ENCODE results near the gene KRTAP4-12. TPM values are rescaled to one million over a fixed set of nuclear protein-coding genes. Genes with fewer than 3 reads are reported as not detected.
"Not testable (repeated sequence)": the region's sequence is repeated elsewhere in the genome, so short reads cannot be mapped to it uniquely, and the experiment has no call there.

The KRTAP4-12 gene
- total and polyA plus RNA-seq, 2 experiments from 2014 or later, result not detected

GRCh38 chr17:41131979-41132378 lies 8.0 kb upstream of the KRTAP4-12 start:
- Histone ChIP-seq H3K4me1 (ENCODE audit: insufficient read depth) (no peaks in the 10 kb centered on the region), H3K27me3 (no peaks in the 10 kb centered on the region), H3K4me3 (no peak overlapping the region), H3K27ac (no peak overlapping the region), H4K20me1 (ENCODE audit: insufficient read depth, poor library complexity, severe bottlenecking) (no peaks in the 10 kb centered on the region), H3K79me2 (no peaks in the 10 kb centered on the region), H3K9me2 (replicated peaks; ENCODE audit: insufficient read depth) (no peaks in the 10 kb centered on the region), H3K4me2 (no peak overlapping the region), H3K9me3 (ENCODE audit: low read depth) (no peaks in the 10 kb centered on the region), H3K36me3 (replicated peaks; ENCODE audit: insufficient read depth, low read depth) (no peaks in the 10 kb centered on the region), H2AFZ (no peak overlapping the region)
- WGBS (ENCODE audit: low lambda C conversion rate, missing lambda C conversion rate), result 87% methylated on average over 3 of the region's 3 CpGs
- no peak for TF ChIP-seq CTCF (IDR thresholded peaks at IDR 0.05; ENCODE audit: poor library complexity)
- no peak for TF ChIP-seq EZH2 (IDR thresholded peaks at IDR 0.05; ENCODE audit: borderline replicate concordance)
- no peak for TF ChIP-seq EZH2phosphoT487 (IDR thresholded peaks at IDR 0.05; ENCODE audit: low read depth, severe bottlenecking, unreplicated experiment)
- DNase-seq (ENCODE audit: low spot score), result no peak

DNA sequence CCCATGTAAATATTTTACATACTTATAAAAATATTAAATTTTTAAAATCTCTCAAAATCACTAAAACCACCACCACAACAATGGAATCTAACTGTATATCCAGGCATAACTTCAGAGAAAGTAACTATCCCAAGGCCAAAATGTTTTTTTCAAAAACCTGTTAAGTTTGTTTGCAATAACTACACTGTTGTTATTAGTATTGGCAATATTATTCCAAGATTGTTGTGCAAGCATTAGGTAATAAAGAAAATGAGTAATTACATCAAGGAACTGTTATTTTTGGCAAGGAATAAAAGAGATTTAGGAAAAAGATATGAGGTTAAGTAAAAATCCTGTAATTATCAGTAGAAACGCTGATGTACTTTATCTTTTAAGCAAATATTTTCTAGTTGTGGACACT lies 3.4 kb upstream of the KRTAP4-12 start:
- no peaks in the 10 kb centered on the region for H3K9me3 ChIP-seq (ENCODE audit: low read depth)
- no peak overlapping the region for H2AFZ ChIP-seq
- no peaks in the 10 kb centered on the region for H4K20me1 ChIP-seq (ENCODE audit: insufficient read depth, poor library complexity, severe bottlenecking)
- H3K36me3 ChIP-seq (replicated peaks; ENCODE audit: insufficient read depth, low read depth), result no peaks in the 10 kb centered on the region
- no peak overlapping the region for H3K27ac ChIP-seq
- no peaks in the 10 kb centered on the region for H3K9me2 ChIP-seq (replicated peaks; ENCODE audit: insufficient read depth)
- no peak overlapping the region for H3K4me2 ChIP-seq
- H3K4me3 ChIP-seq, result no peak overlapping the region
- 78% methylated on average over 1 of the region's 1 CpG for WGBS (ENCODE audit: low lambda C conversion rate, missing lambda C conversion rate)
- TF ChIP-seq EZH2phosphoT487 (IDR thresholded peaks at IDR 0.05; ENCODE audit: low read depth, severe bottlenecking, unreplicated experiment) (no peak), CTCF (IDR thresholded peaks at IDR 0.05; ENCODE audit: poor library complexity) (no peak), EZH2 (IDR thresholded peaks at IDR 0.05; ENCODE audit: borderline replicate concordance) (no peak)
- no peak for DNase-seq (ENCODE audit: low spot score)
- H3K4me1 ChIP-seq (ENCODE audit: insufficient read depth), result no peaks in the 10 kb centered on the region
- H3K79me2 ChIP-seq, result no peaks in the 10 kb centered on the region
- no peaks in the 10 kb centered on the region for H3K27me3 ChIP-seq

GRCh38 chr17:41126412-41126811 lies 2.4 kb upstream of the KRTAP4-12 start:
- no peak for DNase-seq (ENCODE audit: low spot score)
- Histone ChIP-seq H3K79me2 (no peaks in the 10 kb centered on the region), H3K4me3 (no peak overlapping the region), H3K27me3 (no peaks in the 10 kb centered on the region), H2AFZ (no peak overlapping the region), H3K36me3 (replicated peaks; ENCODE audit: insufficient read depth, low read depth) (no peaks in the 10 kb centered on the region), H3K4me2 (no peak overlapping the region), H3K4me1 (ENCODE audit: insufficient read depth) (no peaks in the 10 kb centered on the region), H4K20me1 (ENCODE audit: insufficient read depth, poor library complexity, severe bottlenecking) (no peaks in the 10 kb centered on the region), H3K9me2 (replicated peaks; ENCODE audit: insufficient read depth) (no peaks in the 10 kb centered on the region), H3K9me3 (ENCODE audit: low read depth) (no peaks in the 10 kb centered on the region), H3K27ac (no peak overlapping the region)
- TF ChIP-seq CTCF (IDR thresholded peaks at IDR 0.05; ENCODE audit: poor library complexity) (no peak), EZH2phosphoT487 (IDR thresholded peaks at IDR 0.05; ENCODE audit: low read depth, severe bottlenecking, unreplicated experiment) (no peak), EZH2 (IDR thresholded peaks at IDR 0.05; ENCODE audit: borderline replicate concordance) (no peak)
- WGBS (ENCODE audit: low lambda C conversion rate, missing lambda C conversion rate), result 95% methylated on average over 3 of the region's 3 CpGs

DNA sequence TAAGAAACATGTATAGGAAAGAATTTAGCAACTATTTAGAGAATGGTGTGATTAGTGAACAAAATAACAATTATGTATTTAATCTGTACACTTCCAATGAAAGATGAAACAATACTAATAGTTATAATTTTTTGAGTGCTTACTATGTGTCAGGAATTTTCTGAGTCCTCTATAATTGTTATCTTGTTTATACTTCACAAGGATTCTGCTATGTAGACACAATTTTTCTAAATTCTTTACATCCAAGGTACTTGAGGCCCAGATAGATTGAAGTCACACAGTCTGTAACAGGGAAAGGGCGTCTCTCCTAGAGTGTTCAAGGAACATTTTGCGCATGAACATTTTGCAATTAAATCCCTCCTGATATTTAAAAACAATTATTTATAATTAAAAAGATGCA lies 1.1 kb upstream of the KRTAP4-12 start:
- H3K27me3 ChIP-seq, result no peaks in the 10 kb centered on the region
- no peak for TF ChIP-seq CTCF (IDR thresholded peaks at IDR 0.05; ENCODE audit: poor library complexity)
- no peak for TF ChIP-seq EZH2phosphoT487 (IDR thresholded peaks at IDR 0.05; ENCODE audit: low read depth, severe bottlenecking, unreplicated experiment)
- TF ChIP-seq EZH2 (IDR thresholded peaks at IDR 0.05; ENCODE audit: borderline replicate concordance), result no peak
- no peaks in the 10 kb centered on the region for H3K4me1 ChIP-seq (ENCODE audit: insufficient read depth)
- H3K27ac ChIP-seq, result no peak overlapping the region
- no peaks in the 10 kb centered on the region for H3K9me2 ChIP-seq (replicated peaks; ENCODE audit: insufficient read depth)
- 93% methylated on average over 2 of the region's 2 CpGs for WGBS (ENCODE audit: low lambda C conversion rate, missing lambda C conversion rate)
- H2AFZ ChIP-seq, result no peak overlapping the region
- H3K4me2 ChIP-seq, result no peak overlapping the region
- H3K36me3 ChIP-seq (replicated peaks; ENCODE audit: insufficient read depth, low read depth), result no peaks in the 10 kb centered on the region
- H3K79me2 ChIP-seq, result no peaks in the 10 kb centered on the region
- H3K9me3 ChIP-seq (ENCODE audit: low read depth), result no peaks in the 10 kb centered on the region
- no peak for DNase-seq (ENCODE audit: low spot score)
- no peaks in the 10 kb centered on the region for H4K20me1 ChIP-seq (ENCODE audit: insufficient read depth, poor library complexity, severe bottlenecking)
- no peak overlapping the region for H3K4me3 ChIP-seq

GRCh38 chr17:41123292-41123990 lies 541 bp downstream of the KRTAP4-12 start:
- not testable (repeated sequence) for H2AFZ ChIP-seq; H3K27ac ChIP-seq; DNase-seq (ENCODE audit: low spot score); H3K36me3 ChIP-seq (replicated peaks; ENCODE audit: insufficient read depth, low read depth); H3K9me3 ChIP-seq (ENCODE audit: low read depth); H3K27me3 ChIP-seq; H3K4me2 ChIP-seq; H3K4me1 ChIP-seq (ENCODE audit: insufficient read depth); H3K4me3 ChIP-seq; H3K9me2 ChIP-seq (replicated peaks; ENCODE audit: insufficient read depth); H4K20me1 ChIP-seq (ENCODE audit: insufficient read depth, poor library complexity, severe bottlenecking); H3K79me2 ChIP-seq
- 89% methylated on average over 12 of the region's 12 CpGs for WGBS (ENCODE audit: low lambda C conversion rate, missing lambda C conversion rate)
